ENCODE measurements around the gene LRP2BP. TPM values are rescaled to one million over a fixed set of nuclear protein-coding genes. Genes with fewer than 3 reads are reported as not detected.

The LRP2BP gene
- total RNA-seq, 1 experiment from 2014 or later, result 0.33 TPM

DNA sequence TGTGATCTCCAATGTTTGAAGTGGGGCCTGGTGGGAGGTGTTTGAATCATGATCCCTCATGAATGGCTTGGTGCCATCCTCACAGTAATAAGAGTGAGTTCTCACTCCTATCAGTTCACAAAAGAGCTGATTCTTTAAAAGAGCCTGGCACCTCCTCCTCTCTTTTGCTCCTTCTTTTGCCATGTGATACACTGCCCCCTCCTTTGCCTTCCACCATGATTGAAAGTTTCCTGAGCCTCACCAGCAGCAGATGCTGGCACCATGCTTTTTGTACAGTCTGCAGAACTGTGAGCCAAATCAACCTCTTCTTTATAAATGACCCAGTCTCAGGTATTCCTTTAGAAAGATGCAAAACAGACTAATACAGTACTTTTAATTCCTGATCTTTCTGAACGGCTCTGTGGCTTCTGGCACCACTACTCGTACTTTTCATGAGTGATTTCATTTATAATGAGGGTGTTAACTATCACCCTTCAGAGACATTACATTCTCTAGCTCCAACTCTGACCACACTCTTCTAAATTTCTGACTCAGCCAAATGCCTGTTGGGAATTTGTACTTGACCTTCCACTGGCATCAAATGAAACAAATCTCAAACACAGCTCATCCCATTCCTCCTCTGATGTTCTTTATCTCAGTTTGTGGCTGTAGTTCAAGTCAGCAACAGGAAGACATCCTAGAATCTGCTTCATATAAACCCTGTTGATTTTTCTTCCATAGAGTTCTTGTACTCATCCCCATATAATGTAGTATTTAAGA lies 25.8 kb upstream of the LRP2BP start:
- POLR2A ChIA-PET, result no interaction called here
- H3K36me3 ChIP-seq (ENCODE audit: control insufficient read depth, insufficient read depth, low read length), result no peaks in the 10 kb centered on the region; the same call in none of the 2 replicates
- H3K9me3 ChIP-seq (ENCODE audit: control insufficient read depth, insufficient read depth, low read depth, low read length), result no peaks in the 10 kb centered on the region
- H3K4me3 ChIP-seq (ENCODE audit: low read depth in 2 of 2, low read length in 2 of 2), result no peak overlapping the region
- intact Hi-C loops (cut with micrococcal nuclease; ENCODE audit: unreplicated experiment) (no loop called here), in situ Hi-C loops (cut with HindIII; ENCODE audit: low pct_unique_long_range_greater_than_20kb, low sequenced_read_pairs) (no loop called here)
- H3K27ac ChIP-seq (ENCODE audit: low read length), result no peak overlapping the region
- CTCF ChIA-PET, result no interaction called here
- BruUV-seq (replicated peaks), result no TSS peak
- TF ChIP-seq, protein P1, sequence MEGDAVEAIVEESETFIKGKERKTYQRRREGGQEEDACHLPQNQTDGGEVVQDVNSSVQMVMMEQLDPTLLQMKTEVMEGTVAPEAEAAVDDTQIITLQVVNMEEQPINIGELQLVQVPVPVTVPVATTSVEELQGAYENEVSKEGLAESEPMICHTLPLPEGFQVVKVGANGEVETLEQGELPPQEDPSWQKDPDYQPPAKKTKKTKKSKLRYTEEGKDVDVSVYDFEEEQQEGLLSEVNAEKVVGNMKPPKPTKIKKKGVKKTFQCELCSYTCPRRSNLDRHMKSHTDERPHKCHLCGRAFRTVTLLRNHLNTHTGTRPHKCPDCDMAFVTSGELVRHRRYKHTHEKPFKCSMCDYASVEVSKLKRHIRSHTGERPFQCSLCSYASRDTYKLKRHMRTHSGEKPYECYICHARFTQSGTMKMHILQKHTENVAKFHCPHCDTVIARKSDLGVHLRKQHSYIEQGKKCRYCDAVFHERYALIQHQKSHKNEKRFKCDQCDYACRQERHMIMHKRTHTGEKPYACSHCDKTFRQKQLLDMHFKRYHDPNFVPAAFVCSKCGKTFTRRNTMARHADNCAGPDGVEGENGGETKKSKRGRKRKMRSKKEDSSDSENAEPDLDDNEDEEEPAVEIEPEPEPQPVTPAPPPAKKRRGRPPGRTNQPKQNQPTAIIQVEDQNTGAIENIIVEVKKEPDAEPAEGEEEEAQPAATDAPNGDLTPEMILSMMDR (IDR thresholded peaks at IDR 0.05), result no peak
- no peak for TF ChIP-seq TCF7L2 (IDR thresholded peaks at IDR 0.05; ENCODE audit: low read depth, low read length)
- TF ChIP-seq, protein P2, sequence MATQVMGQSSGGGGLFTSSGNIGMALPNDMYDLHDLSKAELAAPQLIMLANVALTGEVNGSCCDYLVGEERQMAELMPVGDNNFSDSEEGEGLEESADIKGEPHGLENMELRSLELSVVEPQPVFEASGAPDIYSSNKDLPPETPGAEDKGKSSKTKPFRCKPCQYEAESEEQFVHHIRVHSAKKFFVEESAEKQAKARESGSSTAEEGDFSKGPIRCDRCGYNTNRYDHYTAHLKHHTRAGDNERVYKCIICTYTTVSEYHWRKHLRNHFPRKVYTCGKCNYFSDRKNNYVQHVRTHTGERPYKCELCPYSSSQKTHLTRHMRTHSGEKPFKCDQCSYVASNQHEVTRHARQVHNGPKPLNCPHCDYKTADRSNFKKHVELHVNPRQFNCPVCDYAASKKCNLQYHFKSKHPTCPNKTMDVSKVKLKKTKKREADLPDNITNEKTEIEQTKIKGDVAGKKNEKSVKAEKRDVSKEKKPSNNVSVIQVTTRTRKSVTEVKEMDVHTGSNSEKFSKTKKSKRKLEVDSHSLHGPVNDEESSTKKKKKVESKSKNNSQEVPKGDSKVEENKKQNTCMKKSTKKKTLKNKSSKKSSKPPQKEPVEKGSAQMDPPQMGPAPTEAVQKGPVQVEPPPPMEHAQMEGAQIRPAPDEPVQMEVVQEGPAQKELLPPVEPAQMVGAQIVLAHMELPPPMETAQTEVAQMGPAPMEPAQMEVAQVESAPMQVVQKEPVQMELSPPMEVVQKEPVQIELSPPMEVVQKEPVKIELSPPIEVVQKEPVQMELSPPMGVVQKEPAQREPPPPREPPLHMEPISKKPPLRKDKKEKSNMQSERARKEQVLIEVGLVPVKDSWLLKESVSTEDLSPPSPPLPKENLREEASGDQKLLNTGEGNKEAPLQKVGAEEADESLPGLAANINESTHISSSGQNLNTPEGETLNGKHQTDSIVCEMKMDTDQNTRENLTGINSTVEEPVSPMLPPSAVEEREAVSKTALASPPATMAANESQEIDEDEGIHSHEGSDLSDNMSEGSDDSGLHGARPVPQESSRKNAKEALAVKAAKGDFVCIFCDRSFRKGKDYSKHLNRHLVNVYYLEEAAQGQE (IDR thresholded peaks at IDR 0.05; ENCODE audit: insufficient read depth in 1 of 2, low read depth in 2 of 2, low read length in 1 of 2), result no peak
- no peak for TF ChIP-seq SIN3A (IDR thresholded peaks at IDR 0.05; ENCODE audit: borderline replicate concordance, insufficient read depth, low read depth, low read length)
- no peak for TF ChIP-seq POLR2AphosphoS5 (IDR thresholded peaks at IDR 0.05; ENCODE audit: low read depth, low read length)
- no peaks in the 10 kb centered on the region for H3K27me3 ChIP-seq (ENCODE audit: control insufficient read depth, insufficient read depth, low read length)
- DNase-seq (ENCODE audit: low read depth, low spot score) (no peak), ATAC-seq (no peak)
- no peaks in the 10 kb centered on the region; the same call in 1 of the 2 replicates for H3K4me1 ChIP-seq (ENCODE audit: control insufficient read depth, insufficient read depth, low read length)

DNA sequence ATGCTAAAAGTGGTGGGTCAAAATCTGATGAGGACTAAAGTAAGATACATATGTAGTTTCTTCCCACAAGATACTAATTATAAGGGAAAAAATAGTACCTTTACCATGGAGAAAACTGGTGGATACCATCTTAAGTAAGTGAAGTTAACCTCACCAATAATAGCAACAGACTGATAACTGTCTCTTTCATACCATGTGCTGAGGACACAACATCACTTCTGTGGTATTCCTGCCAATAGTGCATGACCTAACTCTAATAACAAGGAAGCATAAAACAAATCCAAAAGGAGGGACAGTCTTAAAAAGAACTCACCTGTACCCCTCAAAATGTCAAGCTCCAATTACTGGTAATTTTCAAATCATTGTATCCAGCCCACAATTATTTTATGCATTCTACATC lies 21.2 kb upstream of the LRP2BP start:
- POLR2A ChIA-PET, result no interaction called here
- Histone ChIP-seq H3K4me3 (ENCODE audit: low read depth in 2 of 2, low read length in 2 of 2) (no peak overlapping the region), H3K4me1 (ENCODE audit: control insufficient read depth, insufficient read depth, low read length) (no peaks in the 10 kb centered on the region), H3K36me3 (ENCODE audit: control insufficient read depth, insufficient read depth, low read length) (no peaks in the 10 kb centered on the region; the same call in 1 of the 2 replicates), H3K27ac (ENCODE audit: low read length) (no peak overlapping the region), H3K27me3 (ENCODE audit: control insufficient read depth, insufficient read depth, low read length) (no peaks in the 10 kb centered on the region), H3K9me3 (ENCODE audit: control insufficient read depth, insufficient read depth, low read depth, low read length) (no peaks in the 10 kb centered on the region)
- in situ Hi-C loops (cut with HindIII; ENCODE audit: low pct_unique_long_range_greater_than_20kb, low sequenced_read_pairs), result no loop called here
- ATAC-seq (no peak), DNase-seq (ENCODE audit: low read depth, low spot score) (no peak)
- TF ChIP-seq TCF7L2 (IDR thresholded peaks at IDR 0.05; ENCODE audit: low read depth, low read length) (no peak), POLR2AphosphoS5 (IDR thresholded peaks at IDR 0.05; ENCODE audit: low read depth, low read length) (no peak), SIN3A (IDR thresholded peaks at IDR 0.05; ENCODE audit: borderline replicate concordance, insufficient read depth, low read depth, low read length) (no peak)
- TF ChIP-seq, protein P2 (IDR thresholded peaks at IDR 0.05; ENCODE audit: insufficient read depth in 1 of 2, low read depth in 2 of 2, low read length in 1 of 2), result no peak
- TF ChIP-seq, protein P1 (IDR thresholded peaks at IDR 0.05), result no peak
- CTCF ChIA-PET, result no interaction called here
- intact Hi-C loops (cut with micrococcal nuclease; ENCODE audit: unreplicated experiment), result no loop called here
- no TSS peak for BruUV-seq (replicated peaks)

Data from Panc1 (cell line).